ENCODE data around the gene PRKACA.

PRKACA gene

DNA sequence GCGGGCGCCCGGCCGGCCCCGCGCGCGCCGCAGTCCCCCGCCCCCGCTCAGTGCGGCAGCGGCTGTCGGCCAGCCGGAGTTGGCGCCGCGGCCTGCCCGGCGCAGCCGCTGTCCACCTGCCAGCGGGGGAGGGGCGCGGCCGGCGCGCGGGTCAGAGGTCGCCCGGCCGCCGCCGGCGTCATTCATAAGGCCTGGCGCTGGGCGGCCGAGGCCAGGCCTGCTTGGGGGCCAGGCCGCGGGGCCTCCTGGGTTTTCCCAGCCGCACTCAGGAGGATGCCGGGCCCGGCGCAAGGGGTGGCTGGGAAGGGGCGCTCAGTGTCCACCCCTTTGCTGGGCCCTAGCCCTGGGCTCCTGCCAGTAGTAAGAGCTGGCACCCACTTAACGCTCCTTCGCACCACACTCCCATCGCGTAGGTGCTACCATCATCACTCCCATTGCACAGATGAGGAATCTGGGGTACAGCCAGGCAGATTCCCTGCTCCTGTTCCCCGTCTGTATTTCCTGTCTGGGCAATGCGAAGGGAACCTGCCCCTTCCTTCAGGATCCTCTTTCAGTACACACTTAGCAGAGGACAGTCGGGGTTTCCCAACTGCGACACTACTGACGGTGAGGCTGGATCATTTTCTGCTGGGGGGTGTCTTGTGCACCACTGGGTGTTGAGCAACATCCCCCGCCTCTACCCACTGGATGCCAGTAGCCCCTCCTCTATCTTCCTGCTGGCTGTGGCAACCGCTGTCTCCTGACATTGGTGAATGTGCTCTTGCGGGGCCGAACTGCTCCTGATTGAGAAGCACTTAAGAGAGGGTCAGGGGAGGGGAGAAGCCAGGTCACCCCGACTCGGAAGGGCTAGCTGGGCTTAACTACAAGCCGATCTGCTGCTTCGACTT lies 846 bp upstream of the PRKACA start:
- DNase-seq, result peak in 49 of 51 donors; percentile 44 to 94 (median 81)

DNA sequence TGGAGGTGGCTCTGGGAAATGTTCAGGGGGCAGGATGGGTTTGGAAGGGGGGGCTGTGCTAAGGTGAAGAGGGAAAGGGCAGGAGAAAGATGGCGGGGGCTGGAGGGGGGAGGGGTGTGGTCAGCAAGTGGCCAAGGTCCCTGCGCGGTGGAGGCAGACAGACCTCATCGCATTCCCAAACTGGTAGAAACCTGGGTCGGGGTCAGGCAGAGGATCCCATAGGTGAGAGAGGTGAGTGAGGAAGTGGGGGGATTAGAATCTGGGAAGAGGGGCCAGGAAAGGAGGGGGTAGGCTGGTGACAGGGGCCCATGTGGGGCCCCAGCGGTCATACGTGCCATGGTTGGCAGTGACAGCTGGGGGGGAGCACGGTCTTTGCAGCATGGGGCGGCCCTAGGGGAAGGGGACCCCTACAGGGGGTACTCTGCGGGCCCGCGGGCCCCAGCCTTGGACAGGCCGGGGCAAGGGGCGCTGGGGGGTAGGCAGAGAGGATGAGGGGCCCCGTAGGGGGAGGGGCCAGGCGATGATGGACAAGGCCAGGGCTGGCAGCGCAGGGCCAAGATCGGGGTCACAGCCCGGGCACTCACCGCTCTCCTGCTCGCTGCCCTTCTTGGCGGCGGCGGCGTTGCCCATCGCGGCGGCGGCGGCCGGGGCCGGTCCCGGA lies 514 bp downstream of the PRKACA start:
- peak in 28 of 51 donors; percentile 7 to 54 (median 35) for DNase-seq

DNA sequence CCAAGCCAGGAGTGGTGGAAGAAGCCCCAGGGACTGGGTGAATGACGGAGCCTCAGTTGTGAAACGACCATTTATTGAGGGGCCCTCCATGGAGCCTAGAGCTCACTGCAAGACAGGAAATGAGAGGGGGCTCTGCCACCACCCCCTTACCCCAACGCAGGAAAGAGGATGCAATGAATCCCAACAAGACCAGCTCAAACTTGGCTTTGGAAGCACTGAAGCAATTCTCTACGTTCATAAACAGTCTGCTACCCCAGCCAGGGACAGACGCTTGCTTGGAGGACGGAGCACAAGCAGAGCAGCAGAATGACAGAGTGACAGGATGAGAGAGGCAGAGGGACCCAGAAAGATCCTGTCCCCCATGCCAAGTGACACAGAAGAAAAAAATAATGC lies 1.0 kb downstream of the PRKACA start:
- DNase-seq, result peak in 1 of 51 donors; percentile 44

DNA sequence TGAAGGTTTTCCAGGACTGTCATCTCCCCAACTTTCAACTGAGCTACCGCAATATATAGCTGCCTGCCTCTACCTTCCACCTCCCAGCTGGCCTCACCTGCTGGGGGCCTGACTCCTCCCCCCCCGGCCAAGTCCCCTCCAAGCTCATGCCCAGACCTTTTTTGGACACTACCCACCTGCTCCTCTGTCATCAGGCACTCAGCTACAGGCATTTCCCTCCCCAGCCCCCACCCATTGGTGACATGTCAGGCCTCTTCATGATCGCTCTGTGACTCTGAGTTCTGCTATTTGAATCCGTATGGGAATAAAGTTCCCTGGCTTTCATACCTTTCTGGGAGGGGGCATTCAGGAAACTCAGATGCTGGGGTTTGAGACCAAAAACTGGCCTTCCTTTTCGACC lies 1.8 kb downstream of the PRKACA start:
- DNase-seq, result no peak

DNA sequence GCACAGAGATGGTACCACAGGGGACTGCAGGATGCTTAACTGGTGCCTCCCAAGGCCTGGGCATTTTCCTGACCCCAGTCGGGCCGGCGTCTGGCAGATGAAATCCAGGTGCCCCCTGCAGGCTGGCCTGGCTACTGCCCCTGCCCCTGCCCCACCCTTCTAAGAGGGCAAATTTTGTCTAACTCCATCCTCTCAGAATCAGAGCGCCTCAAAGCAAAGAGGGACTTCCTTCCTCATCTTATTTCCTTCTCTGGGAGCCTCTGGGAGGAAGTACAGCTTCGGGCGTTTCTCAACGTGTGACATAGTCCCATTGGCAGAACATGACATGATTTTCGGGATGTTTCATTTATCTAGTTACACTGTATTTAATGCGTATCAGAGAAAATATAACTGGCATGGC lies 2.7 kb downstream of the PRKACA start:
- DNase-seq, result peak in 19 of 51 donors; percentile 5 to 42 (median 20)

DNA sequence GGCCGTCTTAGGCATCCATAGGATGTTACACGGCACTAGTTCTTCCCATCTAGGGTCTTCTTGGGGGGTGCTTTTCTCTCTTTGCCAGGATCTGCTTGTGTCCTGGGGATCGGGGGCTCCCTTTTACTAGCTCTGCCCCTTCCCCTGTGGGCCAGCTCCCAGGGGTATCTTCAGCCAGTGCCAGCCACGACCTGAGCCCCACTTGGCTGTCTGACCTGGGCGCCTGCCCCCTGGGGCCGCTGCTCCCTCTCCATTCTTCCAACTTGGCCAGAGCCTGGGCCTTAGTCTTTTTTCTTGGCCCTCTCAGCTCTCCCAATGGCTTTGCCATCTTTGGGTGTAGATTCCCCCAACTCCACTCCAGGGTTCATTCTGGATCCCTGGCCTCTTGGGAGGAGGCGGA lies 3.1 kb downstream of the PRKACA start:
- DNase-seq, result no peak

DNA sequence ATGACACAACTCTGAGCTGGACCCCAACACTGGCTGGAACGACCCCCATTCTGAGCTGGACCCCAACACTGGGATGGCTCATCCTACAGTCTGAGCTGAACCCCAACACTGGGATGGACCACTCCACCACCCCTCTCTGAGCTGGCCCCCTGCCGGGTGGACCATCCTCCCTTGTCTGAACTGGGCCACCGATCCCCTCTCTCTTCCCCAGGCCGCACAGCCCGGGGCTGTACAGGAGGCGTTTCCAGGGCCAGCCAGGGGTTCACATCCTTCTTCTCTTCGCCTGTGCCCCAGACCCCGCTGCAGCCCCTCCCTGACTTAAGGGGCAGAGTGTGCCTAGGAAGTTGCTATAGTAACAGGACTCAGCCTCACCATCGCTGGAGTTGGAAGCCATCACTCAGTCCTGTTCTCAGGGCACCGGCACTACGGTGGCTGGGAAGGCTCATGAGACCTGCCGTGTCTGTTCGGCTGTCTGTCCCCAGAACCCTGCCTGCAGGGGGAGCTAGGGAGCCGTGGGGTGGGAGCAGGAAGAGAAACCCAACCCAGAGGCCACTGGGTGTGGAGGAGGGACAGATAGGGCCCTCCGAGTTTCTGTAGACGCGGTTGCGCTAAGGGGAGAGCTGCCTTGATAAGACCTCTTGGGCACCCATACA lies 3.7 kb downstream of the PRKACA start:
- DNase-seq, result peak in 9 of 51 donors; percentile 6 to 34 (median 16)

DNA sequence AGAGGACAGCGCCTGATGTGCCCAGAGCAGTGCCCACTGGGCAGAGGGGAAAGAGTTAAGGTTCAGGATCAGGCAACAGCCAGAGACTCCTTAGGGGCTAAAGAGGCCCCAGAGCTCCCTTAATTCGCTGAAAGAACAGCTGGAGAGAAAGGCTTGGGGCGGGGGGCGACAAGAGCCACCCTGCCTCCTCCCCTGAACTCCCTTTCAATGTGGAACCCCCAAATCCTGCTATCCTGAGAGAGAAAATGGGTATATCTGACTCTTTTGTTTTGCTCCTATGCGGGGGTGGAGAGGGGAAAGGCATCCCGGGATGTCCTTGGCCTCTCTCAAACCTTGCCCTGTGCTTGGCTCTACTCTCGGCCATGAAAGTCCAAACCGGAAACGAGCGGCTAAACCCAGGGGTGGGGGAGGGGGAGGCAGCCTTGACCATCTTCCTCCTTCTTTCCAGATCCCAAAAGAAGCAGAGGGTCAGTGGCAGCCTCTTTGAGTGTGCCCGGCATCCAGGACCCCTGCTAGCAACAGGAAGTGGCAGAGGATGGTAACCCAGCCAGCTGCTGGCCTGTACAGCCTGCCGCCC lies 4.7 kb downstream of the PRKACA start:
- peak in 5 of 51 donors; percentile 6 to 13 (median 11) for DNase-seq

DNA sequence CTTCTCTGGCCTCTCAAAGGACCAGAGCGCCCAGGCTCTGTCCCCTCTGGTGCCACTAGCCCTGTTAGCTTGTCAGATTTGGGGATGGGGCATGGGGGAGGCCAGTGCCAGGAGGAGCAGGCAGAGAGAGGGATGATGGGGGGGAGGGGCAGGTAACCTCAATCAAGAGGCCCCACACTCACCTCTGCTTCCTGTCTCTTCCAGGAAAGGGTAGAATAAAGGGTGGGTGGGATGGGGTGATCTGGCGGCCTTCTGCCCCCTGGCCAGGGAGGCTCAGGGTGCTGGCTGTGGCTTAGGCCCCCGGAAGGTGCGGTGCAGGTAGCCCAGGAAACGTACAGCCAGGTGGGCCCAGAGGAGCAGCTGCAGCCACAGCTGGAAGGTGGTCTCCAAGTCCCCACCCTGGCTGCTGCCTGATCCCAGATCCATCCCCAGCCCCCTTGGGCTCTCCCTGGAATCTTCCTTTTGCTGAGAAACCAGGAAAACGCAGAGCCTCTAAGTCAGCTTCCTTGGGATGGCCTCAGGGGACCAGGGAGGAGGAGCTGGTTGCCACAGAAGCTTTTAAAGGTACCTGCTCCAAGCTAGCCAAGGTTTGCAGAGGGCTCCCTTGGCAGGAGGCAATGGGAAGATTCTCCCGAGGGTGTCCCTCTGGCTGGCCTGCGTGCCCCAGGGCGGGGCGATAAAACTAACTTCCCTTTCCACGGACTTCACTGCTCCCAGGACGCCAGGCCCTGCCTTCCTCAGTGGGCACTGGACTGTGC lies 5.3 kb downstream of the PRKACA start:
- peak in 1 of 51 donors; percentile 9 for DNase-seq

DNA sequence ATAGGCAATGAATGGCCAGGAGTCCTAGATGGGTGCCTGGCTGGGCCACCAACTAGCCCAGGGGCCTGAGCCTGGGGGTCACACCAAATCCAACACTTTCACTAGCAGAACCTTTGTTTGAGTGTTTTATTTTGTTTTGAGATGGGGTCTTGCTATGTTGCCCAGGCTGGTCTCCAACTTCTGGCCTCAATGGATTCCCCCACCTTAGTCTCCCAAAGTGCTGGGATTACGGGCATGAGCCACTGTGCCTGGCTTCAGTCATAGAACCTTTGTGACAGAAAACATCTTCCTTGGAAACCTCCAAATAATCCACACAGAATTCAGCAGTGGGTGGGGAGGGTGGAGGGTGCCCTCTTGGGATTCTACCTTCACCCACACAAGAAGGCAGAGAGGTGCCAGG lies 6.1 kb downstream of the PRKACA start:
- no peak for DNase-seq

DNA sequence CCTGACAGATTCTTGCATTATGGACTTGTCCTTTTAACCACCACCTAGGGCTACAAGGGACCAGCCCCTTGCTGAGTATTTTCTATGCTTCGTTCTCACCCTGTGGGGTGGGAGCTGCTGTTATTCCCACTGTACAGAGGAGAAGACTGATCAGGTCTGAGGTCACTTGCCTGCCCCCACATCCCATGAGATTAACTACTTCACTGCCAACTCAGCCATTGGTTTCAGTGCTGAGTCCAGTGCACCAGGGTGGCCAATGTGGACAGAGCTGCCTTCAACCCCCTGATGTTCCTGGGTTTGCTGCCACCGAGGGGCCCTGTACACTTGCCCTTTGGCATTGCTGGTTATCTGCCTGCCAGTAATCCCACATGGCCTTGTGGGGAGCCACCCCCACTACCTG lies 6.9 kb downstream of the PRKACA start:
- no peak for DNase-seq

DNA sequence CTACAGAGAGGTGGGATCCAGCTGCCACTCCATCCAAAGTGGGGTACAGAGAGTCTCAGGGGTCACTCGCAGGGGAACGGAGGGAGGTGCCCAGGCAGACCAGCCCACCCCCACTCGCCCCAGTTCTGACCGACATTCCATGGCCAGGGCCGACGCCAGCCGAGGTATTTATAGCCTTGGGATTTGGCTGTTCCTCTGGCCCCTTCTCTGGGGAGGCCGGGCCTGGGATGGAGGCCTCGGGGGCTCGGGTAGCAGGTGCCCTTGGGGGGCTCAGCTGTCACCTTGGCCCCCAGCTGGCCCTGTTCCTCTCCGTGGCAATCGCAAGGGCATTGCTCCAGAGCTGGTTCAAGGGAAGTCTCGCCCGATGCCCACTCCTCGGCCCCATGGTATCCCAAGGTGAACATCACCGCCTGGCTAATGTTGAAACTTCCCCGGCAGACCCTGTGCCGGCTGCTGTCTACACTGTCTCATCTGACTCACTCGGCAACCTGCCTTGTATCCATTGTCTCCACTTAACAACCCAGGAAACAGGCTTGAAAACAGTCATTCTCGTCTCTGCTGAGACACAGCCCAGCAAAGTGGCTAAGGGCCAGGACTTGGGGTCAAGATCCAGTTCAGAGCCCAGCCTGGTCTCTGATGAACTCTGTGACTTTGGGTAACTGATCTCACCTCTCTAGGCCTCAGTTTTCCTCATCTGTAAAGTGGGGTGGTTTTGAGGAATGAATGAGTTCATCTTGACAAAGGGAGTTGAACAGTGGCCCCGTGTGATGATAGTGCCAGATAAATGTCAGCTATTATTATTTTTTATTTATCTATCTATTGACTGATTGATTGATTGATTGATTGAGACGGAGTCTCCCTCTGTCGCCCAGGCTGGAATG lies 9.7 kb downstream of the PRKACA start:
- peak in 6 of 51 donors; percentile 13 to 48 (median 26) for DNase-seq

DNA sequence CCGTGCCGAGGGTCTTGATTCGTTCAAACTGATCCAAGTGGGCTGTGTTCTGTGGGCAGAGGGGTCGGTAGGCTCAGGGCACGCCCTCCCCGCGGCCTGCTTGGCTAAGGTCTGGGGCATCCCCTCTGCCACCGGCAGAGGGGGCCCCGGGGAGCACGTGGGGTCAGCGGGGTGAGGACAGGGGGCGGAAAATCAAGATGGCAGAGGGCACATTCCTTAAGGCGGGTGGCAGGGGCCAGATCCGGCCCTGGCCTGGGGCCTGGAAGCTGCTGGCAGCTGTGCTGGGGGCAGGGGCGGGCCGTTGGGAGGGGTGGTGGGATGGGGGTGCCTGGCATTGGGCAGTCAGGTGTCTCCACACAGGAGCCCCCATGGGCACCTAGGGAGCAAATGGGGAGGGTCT lies 10.7 kb downstream of the PRKACA start:
- no peak for DNase-seq

DNA sequence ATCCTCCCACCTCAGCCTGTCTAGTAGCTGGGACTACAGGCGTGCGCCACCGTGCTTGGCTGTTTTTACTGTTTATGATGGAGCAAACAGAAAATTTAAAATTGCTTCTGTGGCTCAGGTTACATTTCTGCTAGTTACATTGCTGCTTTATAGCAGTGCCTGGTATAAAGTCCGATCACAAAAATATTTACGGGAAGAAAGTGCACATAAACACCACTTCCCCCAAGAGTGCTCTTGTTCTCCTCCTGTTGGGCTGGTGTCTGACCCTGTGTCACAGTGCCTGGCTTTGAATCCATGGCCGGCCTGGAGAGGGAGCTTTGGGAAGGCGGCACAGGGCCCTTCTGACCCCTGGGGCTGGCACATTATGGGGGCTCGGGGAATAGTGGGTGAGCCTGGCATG lies 11.9 kb downstream of the PRKACA start:
- no peak for DNase-seq

DNA sequence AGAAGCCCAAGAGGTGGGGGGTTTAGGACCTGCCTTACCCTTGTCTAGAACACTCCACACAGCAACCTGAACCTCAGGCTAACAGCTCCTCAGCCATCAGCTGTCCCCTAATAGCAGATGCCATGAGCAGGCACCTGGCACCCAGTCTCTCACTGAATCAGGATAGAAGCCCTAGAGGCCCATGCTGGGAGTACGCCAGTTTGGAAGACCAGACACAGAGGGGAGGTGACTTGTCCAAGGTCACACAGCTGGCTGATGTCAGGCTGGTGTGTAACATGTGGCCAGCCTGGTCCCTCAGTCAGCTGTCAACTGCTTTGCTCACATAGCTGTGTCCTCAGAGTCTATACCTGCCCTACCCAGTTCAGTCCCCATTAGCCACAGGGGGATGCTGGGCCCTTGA lies 14.3 kb downstream of the PRKACA start:
- no peak for DNase-seq

DNA sequence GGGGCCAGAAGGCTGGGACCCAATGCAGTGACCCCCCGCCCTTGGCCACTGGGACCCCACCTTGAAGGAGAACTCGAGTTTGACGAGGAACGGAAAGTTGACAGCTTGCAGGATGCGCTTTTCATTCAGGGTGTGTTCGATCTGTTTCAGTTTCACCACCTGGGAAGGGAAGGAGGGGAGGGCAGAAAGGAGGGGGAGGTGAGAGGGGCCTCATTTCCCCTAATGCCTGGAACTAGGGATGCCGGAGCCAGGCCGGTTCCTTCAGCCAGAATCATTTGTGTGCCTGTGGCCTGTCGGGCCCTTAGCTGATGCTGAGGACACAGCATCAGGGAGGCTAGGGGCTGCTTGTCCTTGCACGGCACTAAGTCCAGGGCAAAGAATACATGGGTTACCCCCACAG lies 14.8 kb downstream of the PRKACA start:
- DNase-seq, result no peak

DNA sequence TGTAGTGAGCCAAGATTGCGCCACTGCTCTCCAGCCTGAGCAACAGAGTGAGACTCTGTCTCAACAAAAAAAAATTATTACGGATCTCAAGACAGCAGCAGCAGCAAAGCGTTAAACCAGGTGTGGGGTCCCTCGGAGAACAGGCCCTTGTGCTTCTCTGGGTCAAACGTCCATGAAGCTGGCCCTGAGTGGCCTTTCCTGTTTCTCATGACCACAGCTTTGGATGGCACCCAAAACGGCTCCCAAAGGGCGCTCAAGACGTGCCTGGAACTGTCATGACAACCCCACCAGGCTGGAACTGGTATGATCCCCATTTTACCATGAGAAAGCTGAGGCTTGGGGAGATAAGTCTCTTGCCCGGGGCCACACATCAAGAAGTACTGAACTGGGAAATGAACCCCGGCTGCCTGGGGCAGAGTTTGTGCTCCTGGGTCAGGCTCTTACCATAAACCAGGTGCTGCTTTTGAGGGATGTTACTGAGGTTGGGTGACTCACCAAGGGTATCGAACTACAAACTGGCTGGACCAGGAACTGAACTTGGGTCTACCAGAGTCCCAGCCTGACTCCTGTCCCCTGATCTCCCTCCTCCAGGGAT lies 15.4 kb downstream of the PRKACA start:
- no peak for DNase-seq

DNA sequence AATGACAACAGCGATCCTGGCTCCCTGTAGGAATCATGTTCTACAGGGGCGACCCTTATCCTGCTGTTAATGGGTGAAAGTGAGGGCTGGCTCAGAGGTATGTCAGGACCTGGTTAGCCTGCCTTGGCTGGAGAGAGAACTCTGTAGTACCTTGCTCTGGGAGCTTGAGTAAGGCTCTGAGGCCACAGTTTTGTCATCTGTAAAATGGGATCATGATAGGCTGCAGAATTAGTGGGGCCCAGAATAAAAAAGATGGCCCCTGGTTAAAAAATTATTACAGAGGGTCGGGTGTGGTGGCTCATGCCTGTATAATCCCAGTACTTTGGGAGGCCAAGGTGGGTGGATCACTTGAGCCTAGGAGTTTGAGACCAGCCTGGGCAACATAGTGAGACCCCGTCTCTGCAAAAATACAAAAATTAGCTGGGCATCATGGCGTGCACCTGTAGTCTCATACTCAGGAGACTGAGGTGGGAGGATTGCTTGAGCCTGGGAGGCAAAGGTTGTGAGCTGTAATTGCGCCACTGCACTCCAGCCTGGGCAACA lies 16.5 kb downstream of the PRKACA start:
- DNase-seq, result no peak

DNA sequence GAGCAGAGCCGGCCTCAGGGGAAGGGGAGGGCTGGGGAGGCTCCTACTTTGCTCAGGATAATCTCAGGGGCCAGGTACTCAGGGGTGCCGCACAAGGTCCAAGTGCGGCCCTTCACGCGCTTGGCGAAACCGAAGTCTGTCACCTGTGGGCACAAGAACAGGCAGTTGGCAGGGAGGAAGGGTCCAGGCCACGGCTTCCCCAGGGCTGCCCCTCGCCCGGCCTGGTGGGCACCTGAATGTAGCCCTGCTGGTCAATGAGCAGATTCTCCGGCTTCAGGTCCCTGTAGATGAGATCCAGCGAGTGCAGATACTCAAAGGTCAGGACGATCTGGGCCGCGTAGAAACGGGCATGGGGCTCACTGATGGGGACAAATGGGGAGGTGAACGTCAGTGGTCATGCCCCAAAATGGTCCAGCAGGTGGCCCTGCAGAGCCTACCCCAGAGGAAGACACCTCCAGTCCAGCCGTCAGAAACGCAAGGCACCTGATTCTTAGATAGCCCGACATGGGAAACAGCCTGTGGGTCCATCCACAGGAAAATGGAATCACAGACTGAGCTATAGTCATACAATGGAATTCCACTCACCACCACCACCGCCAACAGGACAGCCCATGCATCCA lies 19.9 kb downstream of the PRKACA start:
- DNase-seq, result no peak

Measured in hypothalamus (tissue), 51 donors.